Measurements from ENCODE around the gene THRB.

THRB gene

GRCh38 chr3:24196526-24196925, 298.1 kb downstream of the THRB start:
- no peak overlapping the region for H3K4me3 ChIP-seq (ENCODE audit: low read depth, low read length, poor library complexity, severe bottlenecking)
- no peak overlapping the region for H3K4me2 ChIP-seq (ENCODE audit: low read length)
- H3K9me2 ChIP-seq (ENCODE audit: low read depth, low read length): no peaks in the 10 kb centered on the region
- H2AFZ ChIP-seq (ENCODE audit: low read length): no peak overlapping the region
- no peaks in the 10 kb centered on the region for H4K20me1 ChIP-seq (ENCODE audit: insufficient read depth, low read length)
- no peak overlapping the region for H3K9ac ChIP-seq (ENCODE audit: low read length)
- H3K27ac ChIP-seq (ENCODE audit: low read depth, low read length, poor library complexity, severe bottlenecking): no peak overlapping the region
- H3K27me3 ChIP-seq (ENCODE audit: insufficient read depth, low read length): no peaks in the 10 kb centered on the region
- no peaks in the 10 kb centered on the region for H3F3A ChIP-seq (ENCODE audit: insufficient read depth, low read length)
- TF ChIP-seq CTCF (IDR thresholded peaks at IDR 0.05; ENCODE audit: low read length): no peak
- TF ChIP-seq EZH2 (IDR thresholded peaks at IDR 0.05; ENCODE audit: borderline replicate concordance, low read length): no peak
- H3K4me1 ChIP-seq (ENCODE audit: insufficient read depth, low read length, severe bottlenecking): no peaks in the 10 kb centered on the region
- no peaks in the 10 kb centered on the region for H3K36me3 ChIP-seq (ENCODE audit: insufficient read depth, low read length)
- no peaks in the 10 kb centered on the region for H3K9me3 ChIP-seq (ENCODE audit: low read length)
- no peaks in the 10 kb centered on the region for H3K79me2 ChIP-seq (ENCODE audit: insufficient read depth, low read length)

- H2AFZ ChIP-seq (ENCODE audit: low read length): no peak overlapping the region
- H3K27me3 ChIP-seq (ENCODE audit: insufficient read depth, low read length): no peaks in the 10 kb centered on the region
- no peak overlapping the region for H3K4me3 ChIP-seq (ENCODE audit: low read depth, low read length, poor library complexity, severe bottlenecking)
- no peaks in the 10 kb centered on the region for H3F3A ChIP-seq (ENCODE audit: insufficient read depth, low read length)
- no peaks in the 10 kb centered on the region for H4K20me1 ChIP-seq (ENCODE audit: insufficient read depth, low read length)
- H3K27ac ChIP-seq (ENCODE audit: low read depth, low read length, poor library complexity, severe bottlenecking): no peak overlapping the region
- no peaks in the 10 kb centered on the region for H3K9me2 ChIP-seq (ENCODE audit: low read depth, low read length)
- no peaks in the 10 kb centered on the region for H3K36me3 ChIP-seq (ENCODE audit: insufficient read depth, low read length)
- no peaks in the 10 kb centered on the region for H3K4me1 ChIP-seq (ENCODE audit: insufficient read depth, low read length, severe bottlenecking)
- no peak overlapping the region for H3K9ac ChIP-seq (ENCODE audit: low read length)
- H3K4me2 ChIP-seq (ENCODE audit: low read length): no peak overlapping the region
- TF ChIP-seq CTCF (IDR thresholded peaks at IDR 0.05; ENCODE audit: low read length) (no peak), EZH2 (IDR thresholded peaks at IDR 0.05; ENCODE audit: borderline replicate concordance, low read length) (no peak)
- no peaks in the 10 kb centered on the region for H3K79me2 ChIP-seq (ENCODE audit: insufficient read depth, low read length)
- H3K9me3 ChIP-seq (ENCODE audit: low read length): no peaks in the 10 kb centered on the region
These were observed 299.0 kb downstream of the THRB start for GRCh38 chr3:24195504-24196230.

- H2AFZ ChIP-seq (ENCODE audit: low read length): no peak overlapping the region
- no peaks in the 10 kb centered on the region for H3K9me2 ChIP-seq (ENCODE audit: low read depth, low read length)
- no peaks in the 10 kb centered on the region for H4K20me1 ChIP-seq (ENCODE audit: insufficient read depth, low read length)
- no peaks in the 10 kb centered on the region for H3K79me2 ChIP-seq (ENCODE audit: insufficient read depth, low read length)
- no peak overlapping the region for H3K4me3 ChIP-seq (ENCODE audit: low read depth, low read length, poor library complexity, severe bottlenecking)
- no peaks in the 10 kb centered on the region for H3K9me3 ChIP-seq (ENCODE audit: low read length)
- H3K27ac ChIP-seq (ENCODE audit: low read depth, low read length, poor library complexity, severe bottlenecking): no peak overlapping the region
- H3F3A ChIP-seq (ENCODE audit: insufficient read depth, low read length): no peaks in the 10 kb centered on the region
- TF ChIP-seq CTCF (IDR thresholded peaks at IDR 0.05; ENCODE audit: low read length): no peak
- TF ChIP-seq EZH2 (IDR thresholded peaks at IDR 0.05; ENCODE audit: borderline replicate concordance, low read length): no peak
- H3K27me3 ChIP-seq (ENCODE audit: insufficient read depth, low read length): no peaks in the 10 kb centered on the region
- H3K36me3 ChIP-seq (ENCODE audit: insufficient read depth, low read length): no peaks in the 10 kb centered on the region
- H3K4me1 ChIP-seq (ENCODE audit: insufficient read depth, low read length, severe bottlenecking): no peaks in the 10 kb centered on the region
- H3K4me2 ChIP-seq (ENCODE audit: low read length): no peak overlapping the region
- H3K9ac ChIP-seq (ENCODE audit: low read length): no peak overlapping the region
These were observed 302.1 kb downstream of the THRB start for GRCh38 chr3:24192469-24193056.
